ENCODE data around the gene POLG2. TPM values are rescaled to one million over a fixed set of nuclear protein-coding genes. Genes with fewer than 3 reads are reported as not detected.

Gene POLG2
- total RNA-seq, 1 donor from 2014 or later, result 10.8 TPM

DNA sequence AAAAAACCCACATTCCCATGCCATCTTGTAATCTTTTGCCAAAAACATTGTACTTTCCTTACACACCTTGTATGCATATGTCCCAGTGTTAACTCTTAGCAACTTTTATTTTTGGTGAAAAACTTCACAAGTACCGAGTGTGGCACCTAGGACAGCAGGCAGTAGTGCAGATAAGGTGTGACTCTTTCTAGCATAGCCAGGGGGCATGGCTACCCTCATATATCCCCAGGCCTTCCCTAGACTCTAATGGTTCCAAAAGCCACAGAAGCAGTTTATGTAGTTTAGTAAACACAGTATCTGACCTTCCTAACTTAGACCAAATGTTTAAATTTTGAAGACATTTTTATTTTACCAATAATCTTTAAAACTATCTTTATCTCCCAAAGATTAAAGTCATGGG lies 68.4 kb downstream of the POLG2 start:
- FAIRE-seq, result no peak
- H3K27me3 ChIP-seq (ENCODE audit: control insufficient read depth, insufficient read depth, low read length), result peaks cover 1% of the 10 kb centered on the region
- no peaks in the 10 kb centered on the region for H3K36me3 ChIP-seq (ENCODE audit: control insufficient read depth, insufficient read depth, low read length)
- H3K4me3 ChIP-seq (ENCODE audit: low read depth, low read length), result no peak overlapping the region
- TF ChIP-seq, protein P1, sequence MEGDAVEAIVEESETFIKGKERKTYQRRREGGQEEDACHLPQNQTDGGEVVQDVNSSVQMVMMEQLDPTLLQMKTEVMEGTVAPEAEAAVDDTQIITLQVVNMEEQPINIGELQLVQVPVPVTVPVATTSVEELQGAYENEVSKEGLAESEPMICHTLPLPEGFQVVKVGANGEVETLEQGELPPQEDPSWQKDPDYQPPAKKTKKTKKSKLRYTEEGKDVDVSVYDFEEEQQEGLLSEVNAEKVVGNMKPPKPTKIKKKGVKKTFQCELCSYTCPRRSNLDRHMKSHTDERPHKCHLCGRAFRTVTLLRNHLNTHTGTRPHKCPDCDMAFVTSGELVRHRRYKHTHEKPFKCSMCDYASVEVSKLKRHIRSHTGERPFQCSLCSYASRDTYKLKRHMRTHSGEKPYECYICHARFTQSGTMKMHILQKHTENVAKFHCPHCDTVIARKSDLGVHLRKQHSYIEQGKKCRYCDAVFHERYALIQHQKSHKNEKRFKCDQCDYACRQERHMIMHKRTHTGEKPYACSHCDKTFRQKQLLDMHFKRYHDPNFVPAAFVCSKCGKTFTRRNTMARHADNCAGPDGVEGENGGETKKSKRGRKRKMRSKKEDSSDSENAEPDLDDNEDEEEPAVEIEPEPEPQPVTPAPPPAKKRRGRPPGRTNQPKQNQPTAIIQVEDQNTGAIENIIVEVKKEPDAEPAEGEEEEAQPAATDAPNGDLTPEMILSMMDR (IDR thresholded peaks at IDR 0.05; ENCODE audit: insufficient read depth, low read length, severe bottlenecking), result no peak
- DNase-seq (ENCODE audit: low read depth), result no peak

Other genes with a start within 250 kb of the POLG2 start
- 14.7 and 23.0 TPM in 2 replicates for gene TEX2, start 233.8 kb downstream of the POLG2 start, total RNA-seq
- gene PECAM1, start 106.2 kb downstream of the POLG2 start, total RNA-seq, result under 0.01 TPM in 1 of 2 replicates, not detected in the other
- 0.79 TPM in 1 of 2 replicates, not detected in the other for gene MILR1, start 47.9 kb downstream of the POLG2 start, total RNA-seq
- 340 and 485 TPM in 2 replicates for gene DDX5, start 9.2 kb upstream of the POLG2 start, total RNA-seq
- gene CEP95, start 9.9 kb upstream of the POLG2 start, total RNA-seq, result 21.1 and 23.7 TPM in 2 replicates
- gene SMURF2, start 165.3 kb upstream of the POLG2 start, total RNA-seq, result 40.6 and 52.4 TPM in 2 replicates